Renal cortical epithelial cell (primary cell): ENCODE measurements around the gene MYO1G. TPM values are rescaled to one million over a fixed set of nuclear protein-coding genes. Genes with fewer than 3 reads are reported as not detected.

Source experiments
- DNase-seq: peaks from one replicate; pipeline ENCODE4 v3.0.0-alpha.2; 2011; ENCODE audit warnings: low read depth
- total RNA-seq: library from RNA; depleted of rRNA; stranded (reverse); fragments of >200 nt; gene quantifications from 2 replicates; pipeline ENCODE4 v1.2.3, GENCODE V29; 2014

The MYO1G gene
- total RNA-seq, 1 donor from 2014 or later = not detected

- no peak for DNase-seq
Measured at GRCh38 chr7:44967571-44968446, 11.0 kb downstream of the MYO1G start.

- DNase-seq = no peak
Measured at GRCh38 chr7:44966731-44967538, 11.9 kb downstream of the MYO1G start.

- no peak for DNase-seq
Measured at GRCh38 chr7:44965937-44966730, 12.7 kb downstream of the MYO1G start.

GRCh38 chr7:44965441-44965903, 13.3 kb downstream of the MYO1G start:
- no peak for DNase-seq

GRCh38 chr7:44964831-44965440, 13.9 kb downstream of the MYO1G start:
- no peak for DNase-seq

GRCh38 chr7:44964384-44964830, 14.4 kb downstream of the MYO1G start:
- DNase-seq = no peak

GRCh38 chr7:44963364-44964290, 15.2 kb downstream of the MYO1G start:
- no peak for DNase-seq

- DNase-seq = no peak
Measured at GRCh38 chr7:44962483-44963251, 16.1 kb downstream of the MYO1G start.

- DNase-seq = no peak
Measured at GRCh38 chr7:44961844-44962482, 16.9 kb downstream of the MYO1G start.

GRCh38 chr7:44960011-44960580, 18.7 kb downstream of the MYO1G start:
- no peak for DNase-seq

GRCh38 chr7:44959433-44959951, 19.3 kb downstream of the MYO1G start:
- no peak for DNase-seq

- no peak for DNase-seq
Measured at GRCh38 chr7:44958645-44959344, 20.0 kb downstream of the MYO1G start.

GRCh38 chr7:44956157-44956766, 22.6 kb downstream of the MYO1G start:
- DNase-seq = no peak

GRCh38 chr7:44955733-44956132, 23.1 kb downstream of the MYO1G start:
- DNase-seq = no peak

- no peak for DNase-seq
Measured at GRCh38 chr7:44953156-44953555, 25.7 kb downstream of the MYO1G start.

GRCh38 chr7:44949303-44949702, 29.5 kb downstream of the MYO1G start:
- DNase-seq = no peak

- DNase-seq = no peak
Measured at GRCh38 chr7:44945479-44945878, 33.3 kb downstream of the MYO1G start.
